GM12878 (cell line): ENCODE data around the gene PNPLA3. TPM values are rescaled to one million over a fixed set of nuclear protein-coding genes. Genes with fewer than 3 reads are reported as not detected.
A peak's percentile ranks its signal among the peaks of the same experiment; 100 is the strongest.

Experiments
- CHD1 ChIP-seq: IDR thresholded peaks from 2 replicates; pipeline ENCODE4 v1.6.1; 2012; ENCODE audit warnings: low read depth, low read length, improper control_type of control experiment
- E2F4 ChIP-seq: IDR thresholded peaks from 2 replicates; pipeline ENCODE4 v1.6.1; 2012; ENCODE audit warnings: low read depth, low read length, improper control_type of control experiment
- ESRRA ChIP-seq: IDR thresholded peaks from 2 replicates; pipeline ENCODE4 v1.6.1; 2012; ENCODE audit warnings: mild to moderate bottlenecking, low read length, improper control_type of control experiment
- GABPA ChIP-seq: IDR thresholded peaks from 2 replicates; pipeline ENCODE4 v1.6.1; 2014; ENCODE audit warnings: antibody characterized with exemption, low read depth, mild to moderate bottlenecking, inconsistent platforms
- HDAC6 ChIP-seq: fragments of 200-600 bp; sonication (generic); IDR thresholded peaks from one replicate; pipeline ENCODE4 v1.8.0; 2017; ENCODE audit warnings: antibody characterized with exemption; ENCODE audit not compliant: unreplicated experiment
- HDGF ChIP-seq: fragments of 450-650 bp; IDR thresholded peaks from 2 replicates; pipeline ENCODE4 v1.6.1; 2016; ENCODE audit warnings: antibody characterized with exemption
- IKZF1 ChIP-seq: fragments of 450-650 bp; conservative IDR thresholded peaks from 2 replicates; pipeline ENCODE4 v1.6.1; 2017; ENCODE audit warnings: antibody characterized with exemption, mild to moderate bottlenecking
- IKZF2 ChIP-seq, 2 experiments: fragments of 450-650 bp; IDR thresholded peaks; 2 replicates each; pipeline ENCODE4 v1.6.1; 2017; ENCODE audit warnings: mild to moderate bottlenecking in 2 of 2, moderate library complexity in 2 of 2
- LARP7 ChIP-seq: fragments of 450-650 bp; IDR thresholded peaks from 2 replicates; pipeline ENCODE4 v1.6.1; 2017; ENCODE audit warnings: mild to moderate bottlenecking
- MAX ChIP-seq: IDR thresholded peaks from 2 replicates; pipeline ENCODE4 v1.6.1; 2012; ENCODE audit warnings: low read depth, low read length, improper control_type of control experiment
- MTA3 ChIP-seq: IDR thresholded peaks from 2 replicates; pipeline ENCODE4 v1.6.1; 2012; ENCODE audit warnings: low read length, inconsistent platforms, borderline replicate concordance
- MYB ChIP-seq: fragments of 150-350 bp; IDR thresholded peaks from 2 replicates; pipeline ENCODE4 v1.6.1; 2014; ENCODE audit warnings: mild to moderate bottlenecking, low read depth, low read length, borderline replicate concordance
- PAX5 ChIP-seq: IDR thresholded peaks from 2 replicates; pipeline ENCODE4 v1.6.1; 2011; ENCODE audit warnings: low read depth, low read length, borderline replicate concordance
- POU2F2 ChIP-seq: IDR thresholded peaks from 3 replicates; pipeline ENCODE4 v1.6.1; 2011; ENCODE audit warnings: low read depth, mild to moderate bottlenecking, low read length, borderline replicate concordance
- REST ChIP-seq: IDR thresholded peaks from 2 replicates; pipeline ENCODE4 v1.6.1; 2012; ENCODE audit warnings: mild to moderate bottlenecking, low read depth, low read length
- SPI1 ChIP-seq: IDR thresholded peaks from 2 replicates; pipeline ENCODE4 v1.6.1; 2011; ENCODE audit warnings: low read depth, mild to moderate bottlenecking, low read length, moderate library complexity, borderline replicate concordance; ENCODE audit not compliant: insufficient read depth
- SREBF2 ChIP-seq: IDR thresholded peaks from 2 replicates; pipeline ENCODE4 v1.6.1; 2012; ENCODE audit warnings: mild to moderate bottlenecking, low read length
- ZNF24 ChIP-seq: fragments of 450-650 bp; IDR thresholded peaks from 2 replicates; pipeline ENCODE4 v1.6.1; 2017; ENCODE audit warnings: antibody characterized with exemption, mild to moderate bottlenecking
- polyA plus RNA-seq, 11 experiments: library from polyadenylated mRNA; depleted of rRNA in 4 of 11; unstranded in 6 of 11; stranded (reverse) in 5 of 11; fragments of >200 nt; fragmentation: Nextera tagmentation in 4 of 11; fragmentation: Illumina TruSeq in 1 of 11; extraction: Ambion mirVana in 4 of 11; extraction: Trizol in 1 of 11; gene quantifications; 1 replicate in 1 of 11; 2 replicates in 10 of 11; pipeline versions ENCODE4 v1.2.1 to v1.2.3, GENCODE V29; 2011 to 2016; ENCODE audit warnings: inconsistent platforms in 2 of 11, missing spikeins in 2 of 11, low read depth in 1 of 11
- total RNA-seq, 4 experiments: library from RNA; depleted of rRNA in 3 of 4; stranded (reverse); fragments of >200 nt in 3 of 4; fragmentation: Illumina TruSeq in 1 of 4; extraction: Trizol in 1 of 4; gene quantifications; 2 replicates each; pipeline versions ENCODE4 v1.2.1 to v1.2.3, GENCODE V29; 2013 to 2021
- TF ChIP-seq, protein P1 (sequence below): fragments of 150-350 bp; IDR thresholded peaks from 2 replicates; pipeline ENCODE4 v1.6.1; 2014; ENCODE audit warnings: mild to moderate bottlenecking, low read depth, low read length
- TF ChIP-seq, protein P2 (sequence below): fragments of 450-650 bp; IDR thresholded peaks from 2 replicates; pipeline ENCODE4 v1.6.1; 2016; ENCODE audit warnings: mild to moderate bottlenecking, moderate library complexity, borderline replicate concordance

Gene PNPLA3
- total and polyA plus RNA-seq, 10 of the 15 experiments (the other 5 are each of a cell fraction or from before 2014, with no cell fraction given) = 0.05 to 0.08 TPM; not detected in 8

DNA sequence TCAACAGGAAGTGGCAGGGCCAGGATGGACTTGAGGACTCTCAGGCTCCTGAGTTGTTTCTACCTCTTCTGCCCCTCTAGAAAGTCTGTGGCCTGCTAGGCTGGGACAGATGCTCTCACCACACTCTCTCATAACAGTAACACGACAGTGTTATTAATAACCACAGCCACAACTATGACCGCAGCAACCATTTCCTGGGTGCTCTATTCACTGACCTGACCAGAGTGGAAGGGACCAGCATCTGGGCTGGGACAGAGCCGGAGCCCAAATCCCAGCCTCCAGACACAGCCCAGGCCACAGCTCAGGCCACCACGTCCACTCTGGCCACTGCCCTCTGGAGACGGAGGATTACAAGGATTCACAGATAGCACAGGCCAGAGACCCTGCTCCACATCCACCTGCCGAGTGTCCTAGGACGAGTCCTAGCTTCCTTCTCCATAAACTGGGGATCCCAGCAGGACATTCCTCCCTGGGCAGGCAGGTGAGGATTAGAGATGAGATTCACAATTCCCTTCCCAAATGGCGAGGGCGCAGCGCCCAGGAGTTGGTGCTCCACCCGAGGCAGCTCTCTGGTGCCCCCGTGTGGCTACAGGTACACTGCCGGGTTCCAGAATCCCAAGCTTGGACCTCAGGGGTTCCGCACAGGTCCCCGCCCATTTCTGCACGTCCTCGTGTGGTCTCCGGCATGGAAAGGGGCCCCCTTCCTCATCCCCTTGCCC, 38.8 kb upstream of the PNPLA3 start (continued):
- TF ChIP-seq IKZF2 (IDR thresholded peaks at IDR 0.05) (peak in 1 of 2 experiments; percentile 28; a peak in 2 of 4 replicates), SREBF2 (no peak), IKZF1 (peak; percentile 56; the same call in 1 of the 2 replicates), HDGF (no peak), MTA3 (no peak), REST (no peak), PAX5 (0 out of 2 replicates have a peak, but pooled peaks have one; percentile 8), POU2F2 (no peak), GABPA (no peak), E2F4 (no peak), HDAC6 (no peak), ESRRA (no peak), LARP7 (no peak), MAX (no peak), SPI1 (no peak), ZNF24 (no peak), CHD1 (no peak), MYB (no peak)
- TF ChIP-seq, protein P1, sequence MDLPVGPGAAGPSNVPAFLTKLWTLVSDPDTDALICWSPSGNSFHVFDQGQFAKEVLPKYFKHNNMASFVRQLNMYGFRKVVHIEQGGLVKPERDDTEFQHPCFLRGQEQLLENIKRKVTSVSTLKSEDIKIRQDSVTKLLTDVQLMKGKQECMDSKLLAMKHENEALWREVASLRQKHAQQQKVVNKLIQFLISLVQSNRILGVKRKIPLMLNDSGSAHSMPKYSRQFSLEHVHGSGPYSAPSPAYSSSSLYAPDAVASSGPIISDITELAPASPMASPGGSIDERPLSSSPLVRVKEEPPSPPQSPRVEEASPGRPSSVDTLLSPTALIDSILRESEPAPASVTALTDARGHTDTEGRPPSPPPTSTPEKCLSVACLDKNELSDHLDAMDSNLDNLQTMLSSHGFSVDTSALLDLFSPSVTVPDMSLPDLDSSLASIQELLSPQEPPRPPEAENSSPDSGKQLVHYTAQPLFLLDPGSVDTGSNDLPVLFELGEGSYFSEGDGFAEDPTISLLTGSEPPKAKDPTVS = no peak
- TF ChIP-seq, protein P2, sequence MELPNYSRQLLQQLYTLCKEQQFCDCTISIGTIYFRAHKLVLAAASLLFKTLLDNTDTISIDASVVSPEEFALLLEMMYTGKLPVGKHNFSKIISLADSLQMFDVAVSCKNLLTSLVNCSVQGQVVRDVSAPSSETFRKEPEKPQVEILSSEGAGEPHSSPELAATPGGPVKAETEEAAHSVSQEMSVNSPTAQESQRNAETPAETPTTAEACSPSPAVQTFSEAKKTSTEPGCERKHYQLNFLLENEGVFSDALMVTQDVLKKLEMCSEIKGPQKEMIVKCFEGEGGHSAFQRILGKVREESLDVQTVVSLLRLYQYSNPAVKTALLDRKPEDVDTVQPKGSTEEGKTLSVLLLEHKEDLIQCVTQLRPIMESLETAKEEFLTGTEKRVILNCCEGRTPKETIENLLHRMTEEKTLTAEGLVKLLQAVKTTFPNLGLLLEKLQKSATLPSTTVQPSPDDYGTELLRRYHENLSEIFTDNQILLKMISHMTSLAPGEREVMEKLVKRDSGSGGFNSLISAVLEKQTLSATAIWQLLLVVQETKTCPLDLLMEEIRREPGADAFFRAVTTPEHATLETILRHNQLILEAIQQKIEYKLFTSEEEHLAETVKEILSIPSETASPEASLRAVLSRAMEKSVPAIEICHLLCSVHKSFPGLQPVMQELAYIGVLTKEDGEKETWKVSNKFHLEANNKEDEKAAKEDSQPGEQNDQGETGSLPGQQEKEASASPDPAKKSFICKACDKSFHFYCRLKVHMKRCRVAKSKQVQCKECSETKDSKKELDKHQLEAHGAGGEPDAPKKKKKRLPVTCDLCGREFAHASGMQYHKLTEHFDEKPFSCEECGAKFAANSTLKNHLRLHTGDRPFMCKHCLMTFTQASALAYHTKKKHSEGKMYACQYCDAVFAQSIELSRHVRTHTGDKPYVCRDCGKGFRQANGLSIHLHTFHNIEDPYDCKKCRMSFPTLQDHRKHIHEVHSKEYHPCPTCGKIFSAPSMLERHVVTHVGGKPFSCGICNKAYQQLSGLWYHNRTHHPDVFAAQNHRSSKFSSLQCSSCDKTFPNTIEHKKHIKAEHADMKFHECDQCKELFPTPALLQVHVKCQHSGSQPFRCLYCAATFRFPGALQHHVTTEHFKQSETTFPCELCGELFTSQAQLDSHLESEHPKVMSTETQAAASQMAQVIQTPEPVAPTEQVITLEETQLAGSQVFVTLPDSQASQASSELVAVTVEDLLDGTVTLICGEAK = no peak
